ENCODE measurements around the gene RPS15. TPM values are rescaled to one million over a fixed set of nuclear protein-coding genes. Genes with fewer than 3 reads are reported as not detected.

RPS15 gene
- total RNA-seq, 6 experiments from 2014 or later, result 334 to 1,615 (median 355) TPM

- 60% methylated on average over 1 of the region's 24 CpGs for WGBS (ENCODE audit: insufficient coverage, low coverage, low lambda C conversion rate, missing lambda C conversion rate)
- TF ChIP-seq POLR2A (IDR thresholded peaks at IDR 0.05) (no peak), CTCF (IDR thresholded peaks at IDR 0.05) (no peak)
- no peaks in the 10 kb centered on the region for H3K4me1 ChIP-seq
- peaks cover 0 to 51% (median 12%) of the 10 kb centered on the region in 4 donors for H3K36me3 ChIP-seq
- H3K27ac ChIP-seq, result no peak overlapping the region
- intact Hi-C loops (cut with DNase I), result no loop called here
- ATAC-seq, result no peak
- no peak for DNase-seq
- H3K9me3 ChIP-seq, result no peaks in the 10 kb centered on the region
- no peak overlapping the region for H3K4me3 ChIP-seq
- no peaks in the 10 kb centered on the region for H3K27me3 ChIP-seq
These were observed 6.3 kb upstream of the RPS15 start for GRCh38 chr19:1431759-1432506.

- Histone ChIP-seq H3K36me3 (peaks cover 0 to 51% (median 12%) of the 10 kb centered on the region in 4 donors), H3K4me1 (no peaks in the 10 kb centered on the region), H3K4me3 (no peak overlapping the region), H3K27me3 (no peaks in the 10 kb centered on the region), H3K9me3 (no peaks in the 10 kb centered on the region), H3K27ac (no peak overlapping the region)
- intact Hi-C loops (cut with DNase I), result no loop called here
- WGBS (ENCODE audit: insufficient coverage, low coverage, low lambda C conversion rate, missing lambda C conversion rate), result no CpG with 5 or more reads among the region's 16 CpGs
- TF ChIP-seq POLR2A (IDR thresholded peaks at IDR 0.05) (no peak), CTCF (IDR thresholded peaks at IDR 0.05) (no peak)
- ATAC-seq (no peak), DNase-seq (no peak)
These were observed 5.7 kb upstream of the RPS15 start for GRCh38 chr19:1432507-1432887.

DNA sequence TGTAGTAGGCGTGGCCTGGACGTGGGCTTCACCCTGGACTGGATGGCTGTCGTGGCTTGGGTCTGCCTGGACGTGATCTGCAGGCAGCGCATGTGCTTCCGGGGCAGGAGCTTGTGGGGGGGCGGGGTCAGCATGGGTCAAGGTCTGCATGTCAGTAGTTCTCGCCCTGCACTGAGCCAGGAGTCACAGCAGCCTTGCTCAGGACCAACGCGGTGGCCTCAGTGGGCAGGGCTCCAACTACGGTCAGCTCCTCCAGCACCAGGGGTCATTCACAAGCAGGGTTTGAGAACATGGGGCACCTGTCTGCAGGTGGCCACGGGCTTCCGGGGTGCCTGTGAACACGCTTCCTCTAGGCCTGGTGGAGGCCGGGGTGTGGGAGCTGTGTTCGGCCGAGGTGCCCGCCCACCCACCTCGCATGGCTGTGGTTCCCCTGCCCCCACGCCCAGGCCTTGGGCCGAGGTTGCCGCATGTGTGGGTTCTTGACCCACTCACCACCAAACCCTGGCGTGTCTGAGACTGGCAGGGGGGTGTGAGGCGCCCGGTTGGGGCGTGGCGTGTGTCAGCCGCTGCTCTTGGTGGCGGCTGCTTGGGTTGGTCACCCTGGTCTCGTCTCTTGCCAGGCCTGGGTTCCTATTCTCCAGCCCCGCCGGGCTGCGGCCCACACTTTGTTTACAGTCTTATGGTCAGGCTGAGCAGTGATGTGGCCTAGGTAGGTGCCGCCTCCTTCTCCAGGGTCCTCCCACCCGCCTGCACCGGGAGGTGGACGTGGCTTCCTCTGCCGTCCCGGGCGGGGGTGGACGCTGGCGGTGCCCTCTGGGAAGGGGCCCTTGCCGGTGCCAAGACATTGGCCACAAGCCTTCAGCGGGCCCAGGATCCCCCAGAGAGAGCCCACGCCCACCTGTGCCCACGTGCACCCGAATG lies 4.8 kb upstream of the RPS15 start:
- no peaks in the 10 kb centered on the region for H3K4me1 ChIP-seq
- H3K9me3 ChIP-seq, result no peaks in the 10 kb centered on the region
- no CpG with 5 or more reads among the region's 47 CpGs for WGBS (ENCODE audit: insufficient coverage, low coverage, low lambda C conversion rate, missing lambda C conversion rate)
- TF ChIP-seq POLR2A (IDR thresholded peaks at IDR 0.05), result no peak
- TF ChIP-seq CTCF (IDR thresholded peaks at IDR 0.05), result no peak
- H3K4me3 ChIP-seq, result no peak overlapping the region
- intact Hi-C loops (cut with DNase I), result no loop called here
- ATAC-seq (no peak), DNase-seq (no peak)
- no peak overlapping the region for H3K27ac ChIP-seq
- no peaks in the 10 kb centered on the region for H3K27me3 ChIP-seq
- H3K36me3 ChIP-seq, result peaks cover 0 to 46% (median 10%) of the 10 kb centered on the region in 4 donors

DNA sequence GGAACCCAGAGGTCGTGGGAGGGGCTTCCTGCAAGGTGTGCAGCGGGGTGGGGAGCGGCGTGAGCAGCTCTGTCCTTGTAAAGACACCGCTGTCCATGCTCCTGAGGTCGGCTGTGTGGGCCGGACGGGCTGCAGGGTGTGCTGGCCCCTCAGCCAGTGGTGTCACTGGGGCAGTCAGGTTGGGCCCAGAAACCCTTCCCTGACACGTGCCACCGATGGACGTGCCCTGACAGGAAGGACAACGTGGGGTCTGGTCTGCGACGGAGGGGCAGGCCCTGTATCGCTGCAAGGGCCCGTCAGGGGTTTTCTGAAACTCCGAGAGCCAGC lies 4.2 kb upstream of the RPS15 start:
- intact Hi-C loops (cut with DNase I), result no loop called here
- DNase-seq, result no peak
- Histone ChIP-seq H3K27me3 (no peaks in the 10 kb centered on the region), H3K36me3 (peaks cover 0 to 41% (median 9%) of the 10 kb centered on the region in 4 donors), H3K9me3 (no peaks in the 10 kb centered on the region), H3K4me1 (no peaks in the 10 kb centered on the region), H3K4me3 (no peak overlapping the region), H3K27ac (no peak overlapping the region)
- WGBS (ENCODE audit: insufficient coverage, low coverage, low lambda C conversion rate, missing lambda C conversion rate), result no CpG with 5 or more reads among the region's 17 CpGs
- no peak for TF ChIP-seq CTCF (IDR thresholded peaks at IDR 0.05)
- TF ChIP-seq POLR2A (IDR thresholded peaks at IDR 0.05), result no peak
- ATAC-seq, result no peak

All from right lobe of liver (tissue), 6 donors.